Mesenteric fat pad (tissue), 1 donor: ENCODE results near the gene INCENP. TPM values are rescaled to one million over a fixed set of nuclear protein-coding genes. Genes with fewer than 3 reads are reported as not detected.

Experiments
- DNase-seq: peaks from one replicate; pipeline ENCODE4 v3.0.0-alpha.2; 2020; ENCODE audit warnings: low spot score
- total RNA-seq: library from RNA; stranded (reverse); fragmentation: NEBNext Ultra II Directional; extraction: Animal tissue kit (Norgen Biotek cat#: 25700); gene quantifications from one replicate; pipeline ENCODE4 v1.2.1, GENCODE V29; 2021
- donor health status: DM: yes; HTN: yes; CAD: no.

The INCENP gene
- total RNA-seq, 1 donor from 2014 or later, result 14.7 TPM

DNA sequence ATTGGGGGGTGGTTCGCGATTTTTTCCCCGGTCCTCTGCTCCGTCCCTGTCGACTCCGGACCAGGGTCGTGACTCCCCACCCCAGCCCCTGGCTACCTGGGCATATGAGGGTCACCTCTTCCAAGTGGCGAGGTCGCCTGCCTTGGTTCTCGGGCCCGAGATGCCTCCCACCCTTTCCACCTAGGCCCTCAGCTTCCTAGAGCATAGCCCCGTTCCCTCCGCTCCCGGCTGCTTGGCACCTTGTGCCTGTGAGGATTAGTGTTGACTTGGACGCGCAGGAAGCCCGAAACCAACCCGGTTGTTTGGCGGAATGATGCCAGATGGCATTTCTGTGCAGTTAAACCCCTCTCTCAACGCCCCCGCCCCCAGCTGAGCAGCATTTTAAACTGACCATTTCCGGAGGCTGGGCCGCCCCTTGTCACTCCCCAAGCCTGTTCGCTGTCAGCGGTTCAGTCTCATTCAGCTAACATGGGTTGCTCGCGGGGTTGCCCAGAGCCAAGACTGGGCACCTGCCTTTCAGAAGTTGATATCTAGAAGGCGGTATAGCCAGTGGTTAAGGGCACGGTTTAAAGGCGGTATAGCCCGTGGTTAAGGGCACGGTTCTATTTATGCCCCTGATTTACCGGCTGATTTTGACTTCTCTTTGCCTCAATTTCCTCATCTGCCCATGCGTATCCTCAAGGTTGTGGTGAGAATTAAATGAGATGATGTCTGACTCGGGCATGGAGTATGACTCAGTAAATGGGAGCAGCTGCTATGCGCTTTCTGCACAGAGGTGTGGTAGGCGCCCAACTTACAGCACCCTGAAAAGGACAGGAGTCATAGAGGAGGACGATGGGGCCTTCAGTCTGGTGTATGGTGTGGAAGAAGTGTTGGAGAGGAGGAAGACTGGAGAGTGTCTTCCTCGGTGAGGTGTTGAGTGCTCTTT lies 639 bp downstream of the INCENP start:
- no peak for DNase-seq

DNA sequence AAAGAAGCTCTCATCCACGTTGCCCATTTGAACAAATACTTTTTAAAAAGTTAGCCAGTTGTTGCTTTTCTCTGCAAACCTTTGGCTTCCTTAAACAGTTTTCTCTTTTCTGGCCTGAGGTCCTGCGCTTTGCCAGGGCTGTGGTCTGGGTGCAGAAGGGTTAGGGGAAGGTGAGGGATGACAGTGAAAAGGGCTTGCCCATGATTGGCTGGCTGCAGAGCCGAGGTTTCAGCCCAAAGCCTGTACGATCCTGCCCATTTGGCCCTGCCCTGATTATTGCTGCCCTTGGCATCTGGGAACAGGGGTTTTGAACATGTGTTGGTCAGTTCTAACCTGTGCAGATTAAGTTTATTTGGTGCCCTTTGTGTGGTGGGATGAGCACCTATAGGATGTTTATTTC lies 1.5 kb downstream of the INCENP start:
- DNase-seq, result no peak

DNA sequence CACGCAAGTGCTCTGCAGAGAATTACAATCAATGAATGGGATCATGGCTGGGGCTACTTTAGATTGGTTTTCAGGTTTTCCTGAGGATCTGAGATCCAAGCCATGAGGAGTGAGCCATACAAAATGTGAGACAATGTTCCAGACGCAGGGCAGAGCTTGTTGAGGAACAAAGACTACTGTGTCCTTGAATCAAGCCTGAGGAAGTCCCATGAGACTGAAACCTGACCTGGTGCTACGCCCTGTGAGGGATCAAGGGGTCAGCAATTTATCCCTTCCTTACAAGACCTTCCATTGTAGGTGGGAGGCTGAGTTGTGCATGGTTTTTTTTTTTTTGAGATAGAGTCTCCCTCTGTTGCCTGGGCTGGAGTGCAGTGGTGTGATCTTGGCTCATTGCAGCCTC lies 2.1 kb downstream of the INCENP start:
- DNase-seq, result no peak

DNA sequence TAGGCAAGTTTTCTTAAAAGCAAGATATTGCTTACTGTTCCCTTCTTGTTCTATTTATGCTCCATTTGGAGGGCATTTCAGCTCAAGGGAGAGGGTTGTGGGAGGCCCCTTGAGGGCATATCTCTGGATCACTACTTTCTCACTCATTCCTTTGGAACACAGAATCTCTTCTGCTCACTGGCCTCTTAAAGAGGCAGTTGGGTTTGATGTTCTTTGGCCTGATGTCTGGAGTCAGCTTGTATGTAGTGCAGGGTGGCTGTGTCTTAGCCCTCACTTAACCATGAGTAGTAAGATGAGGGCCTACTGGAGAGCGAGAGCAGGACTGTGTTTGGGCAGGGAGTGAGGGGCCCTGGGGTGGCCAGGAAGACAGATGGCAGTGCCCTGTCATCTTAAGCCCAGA lies 3.6 kb downstream of the INCENP start:
- DNase-seq, result peak; percentile 35

DNA sequence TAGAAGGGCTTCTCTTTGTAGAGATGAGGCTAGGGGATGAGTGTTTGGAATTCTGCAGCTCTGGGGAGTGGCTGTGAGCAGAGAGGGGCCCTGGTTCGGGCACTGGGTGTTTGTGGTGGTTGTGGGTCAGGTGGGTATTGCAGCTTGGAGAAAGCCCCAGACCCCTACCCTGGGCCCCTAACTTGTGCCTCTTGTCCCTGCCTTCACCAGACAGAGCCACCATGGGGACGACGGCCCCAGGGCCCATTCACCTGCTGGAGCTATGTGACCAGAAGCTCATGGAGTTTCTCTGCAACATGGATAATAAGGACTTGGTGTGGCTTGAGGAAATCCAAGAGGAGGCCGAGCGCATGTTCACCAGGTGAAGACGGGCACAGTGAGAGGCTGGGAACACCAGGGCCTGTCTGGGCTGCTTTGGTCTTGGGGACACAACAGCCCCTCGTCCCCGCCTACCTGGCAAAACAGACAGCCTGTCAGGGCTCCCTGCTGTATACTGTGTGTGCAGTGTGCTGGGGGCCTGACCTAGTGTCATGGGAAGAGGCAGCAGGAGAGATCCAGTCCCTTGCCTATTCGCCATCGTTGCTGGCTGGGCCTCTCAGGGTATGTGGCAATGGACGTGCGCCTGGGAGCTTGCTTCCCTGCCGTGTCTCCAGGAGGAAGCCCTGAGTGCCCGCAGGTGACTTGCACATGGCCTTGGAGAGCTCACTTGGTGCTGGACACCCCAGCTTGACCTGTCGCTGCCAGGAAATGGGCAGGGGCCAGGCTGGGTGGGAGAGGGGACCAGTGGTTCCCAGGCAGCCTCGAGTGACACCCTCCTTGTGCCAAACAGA lies 4.3 kb downstream of the INCENP start:
- DNase-seq, result peak; percentile 45

DNA sequence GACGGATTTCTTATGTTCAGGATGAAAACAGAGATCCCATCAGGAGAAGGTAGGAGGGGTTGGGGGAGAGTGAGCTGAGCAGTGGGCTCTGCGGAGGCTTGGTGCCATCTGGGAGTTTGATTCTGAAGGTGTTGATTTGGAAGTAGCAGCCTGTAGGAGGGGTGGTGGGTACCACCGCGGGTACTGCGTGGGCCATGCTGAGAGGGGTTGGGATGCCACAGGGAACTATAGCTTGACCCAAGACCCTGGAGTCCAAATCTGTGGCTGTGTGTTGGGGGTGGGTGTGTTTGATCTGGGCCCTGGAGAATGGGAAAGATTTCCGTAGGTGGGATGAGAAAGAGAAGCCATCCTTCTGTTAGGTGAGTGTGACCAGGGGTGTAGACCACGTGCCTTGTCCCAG lies 5.0 kb downstream of the INCENP start:
- peak; percentile 35 for DNase-seq

DNA sequence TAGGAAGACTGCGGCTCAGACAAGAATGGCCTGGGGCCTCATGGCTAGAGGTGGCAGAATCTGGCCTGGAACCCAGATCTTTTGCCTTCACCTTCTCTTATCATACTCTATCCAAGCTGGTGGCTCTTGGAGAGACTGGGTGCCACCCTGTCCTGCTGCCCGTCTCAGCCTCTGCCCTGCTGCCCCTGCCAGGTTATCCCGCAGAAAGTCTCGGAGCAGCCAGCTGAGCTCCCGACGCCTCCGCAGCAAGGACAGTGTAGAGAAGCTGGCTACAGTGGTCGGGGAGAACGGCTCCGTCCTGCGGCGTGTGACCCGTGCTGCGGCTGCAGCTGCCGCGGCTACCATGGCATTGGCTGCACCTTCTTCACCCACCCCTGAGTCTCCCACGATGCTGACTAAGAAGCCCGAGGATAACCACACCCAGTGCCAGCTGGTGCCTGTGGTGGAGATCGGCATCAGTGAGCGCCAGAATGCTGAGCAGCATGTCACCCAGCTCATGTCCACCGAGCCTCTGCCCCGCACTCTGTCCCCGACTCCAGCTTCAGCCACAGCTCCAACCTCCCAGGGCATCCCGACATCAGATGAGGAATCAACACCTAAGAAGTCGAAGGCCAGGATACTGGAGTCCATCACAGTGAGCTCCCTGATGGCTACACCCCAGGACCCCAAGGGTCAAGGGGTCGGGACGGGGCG lies 5.9 kb downstream of the INCENP start:
- DNase-seq, result peak; percentile 82

DNA sequence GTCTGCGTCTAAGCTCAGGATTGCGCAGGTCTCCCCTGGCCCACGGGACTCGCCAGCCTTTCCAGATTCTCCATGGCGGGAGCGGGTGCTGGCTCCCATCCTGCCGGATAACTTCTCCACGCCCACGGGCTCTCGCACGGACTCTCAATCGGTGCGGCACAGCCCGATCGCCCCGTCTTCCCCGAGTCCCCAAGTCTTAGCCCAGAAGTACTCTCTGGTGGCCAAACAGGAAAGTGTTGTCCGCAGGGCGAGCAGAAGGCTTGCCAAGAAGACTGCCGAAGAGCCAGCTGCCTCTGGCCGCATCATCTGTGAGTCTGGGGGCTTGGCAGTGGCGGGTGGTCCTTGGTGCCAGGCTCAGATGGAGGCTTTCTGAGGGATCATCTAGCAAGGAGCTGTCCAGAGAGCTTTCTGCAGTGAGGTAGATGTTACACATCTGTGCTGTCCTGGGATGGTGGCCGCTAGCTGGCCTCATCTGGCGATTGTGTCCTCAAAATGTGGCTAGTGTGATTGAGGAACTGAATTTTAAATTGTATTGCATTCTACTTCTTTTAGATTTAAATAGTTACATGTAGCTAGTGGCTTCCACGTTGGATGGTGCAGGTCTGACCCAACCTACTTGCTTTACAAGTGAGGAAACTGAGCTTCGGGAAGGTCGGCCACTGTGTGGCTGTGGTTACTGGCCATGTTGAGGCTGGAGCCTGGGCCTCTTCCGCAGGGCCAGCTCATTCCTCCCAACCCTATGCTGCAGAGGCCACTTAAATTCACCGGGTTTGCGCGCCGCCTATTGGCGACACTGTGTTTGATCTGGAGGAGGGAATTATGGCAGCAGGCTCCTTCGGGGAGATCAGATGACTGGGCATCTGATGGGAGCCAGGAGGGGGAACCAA lies 6.7 kb downstream of the INCENP start:
- peak; percentile 81 for DNase-seq

DNA sequence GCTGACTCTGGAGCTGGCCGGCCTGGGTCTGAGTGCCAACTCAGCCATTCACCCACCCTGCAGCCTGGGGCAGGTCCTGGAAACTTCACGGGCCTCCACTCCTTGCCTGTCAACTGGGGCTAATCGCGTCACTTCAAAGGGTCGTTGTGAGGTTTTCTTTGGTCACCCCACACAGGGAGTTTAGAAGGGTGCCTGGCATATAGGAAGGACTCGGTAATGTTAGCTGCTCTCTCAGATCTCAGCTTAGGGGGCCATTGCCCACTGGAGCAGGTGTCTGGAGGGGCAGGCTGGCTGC lies 7.3 kb downstream of the INCENP start:
- DNase-seq, result peak; percentile 69

DNA sequence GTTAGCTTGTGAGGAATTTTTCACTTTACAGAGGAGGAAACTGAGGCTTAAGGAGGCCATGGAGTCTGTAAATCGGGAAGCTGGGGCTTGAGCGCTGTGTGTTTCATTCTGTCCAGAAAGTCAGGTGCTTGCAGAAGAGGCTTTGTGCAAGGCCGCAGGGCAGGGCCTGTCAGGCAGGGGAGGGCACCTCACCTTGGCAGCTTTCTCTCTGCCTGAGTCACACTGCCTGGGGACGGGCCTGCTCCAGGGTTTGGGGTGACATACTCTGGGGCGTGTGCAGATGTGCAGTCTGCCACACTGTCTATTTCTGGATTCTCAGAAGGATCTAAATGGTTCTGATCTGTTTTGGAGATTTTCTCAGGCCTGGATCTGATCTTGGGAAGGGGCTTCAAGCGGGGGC lies 8.4 kb downstream of the INCENP start:
- peak; percentile 60 for DNase-seq

DNA sequence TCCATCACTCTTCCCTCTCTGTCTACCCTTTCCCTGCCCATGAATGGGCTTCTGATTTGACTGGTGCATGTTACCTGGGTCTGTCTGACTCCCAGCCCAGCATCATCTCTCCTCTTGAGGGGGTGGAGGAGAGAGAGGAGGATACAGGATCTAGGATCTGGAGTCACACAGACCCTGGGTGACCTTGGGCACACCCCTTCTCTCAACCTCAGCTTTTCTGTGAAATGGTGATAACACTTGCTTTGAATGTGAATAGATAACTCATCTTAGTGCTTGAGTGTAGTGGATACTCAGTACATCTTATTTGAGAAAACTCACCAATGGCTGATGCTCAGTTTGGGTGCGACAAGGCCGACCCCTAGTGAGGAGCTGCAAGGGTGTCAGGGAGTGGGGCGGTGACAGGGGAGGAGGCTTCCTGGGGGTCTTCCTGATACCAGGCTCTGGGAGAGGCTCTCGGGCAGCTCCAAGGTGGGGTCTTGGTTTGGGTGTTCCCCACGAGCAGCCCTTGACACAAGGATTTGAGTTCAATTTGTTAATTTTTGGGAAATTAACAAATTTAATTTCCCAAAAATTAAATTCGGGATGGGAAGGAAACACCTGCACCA lies 9.0 kb downstream of the INCENP start:
- DNase-seq, result peak; percentile 51

DNA sequence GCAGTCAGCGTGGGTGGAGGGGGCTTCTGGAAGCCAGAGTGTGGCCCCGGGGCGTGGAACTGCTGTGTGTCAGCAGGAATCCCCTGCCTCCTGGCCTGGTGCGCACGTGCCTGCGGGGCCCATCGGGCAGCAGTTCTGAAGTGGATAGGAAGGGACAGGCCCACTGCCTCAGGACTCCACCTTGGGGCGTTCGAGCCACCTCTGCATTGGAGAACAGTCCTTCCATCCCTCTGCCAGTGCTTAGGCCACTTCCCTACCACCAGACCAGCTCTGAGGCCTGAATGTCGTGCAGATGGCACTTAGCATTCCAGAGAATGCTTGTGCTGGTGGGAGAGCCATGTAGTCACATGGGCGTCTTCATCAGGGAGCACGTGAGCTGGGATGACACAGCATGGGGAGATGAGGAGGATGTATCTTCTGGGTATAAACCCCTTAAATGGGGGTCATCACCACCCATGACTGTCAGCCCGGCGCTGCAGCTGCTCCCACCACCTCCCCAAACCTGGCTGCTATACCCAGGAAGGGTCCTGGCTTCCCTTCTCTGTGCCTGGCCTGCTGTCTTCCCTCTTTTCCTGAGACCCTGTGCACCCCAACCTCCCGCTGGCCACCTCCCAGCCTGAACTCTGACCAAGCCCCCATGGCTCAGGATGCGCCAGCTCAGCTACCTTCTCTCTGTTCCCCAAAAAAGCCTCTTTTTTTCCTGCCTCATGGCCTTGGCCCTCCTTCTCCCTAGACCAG lies 9.7 kb downstream of the INCENP start:
- DNase-seq, result peak; percentile 51

DNA sequence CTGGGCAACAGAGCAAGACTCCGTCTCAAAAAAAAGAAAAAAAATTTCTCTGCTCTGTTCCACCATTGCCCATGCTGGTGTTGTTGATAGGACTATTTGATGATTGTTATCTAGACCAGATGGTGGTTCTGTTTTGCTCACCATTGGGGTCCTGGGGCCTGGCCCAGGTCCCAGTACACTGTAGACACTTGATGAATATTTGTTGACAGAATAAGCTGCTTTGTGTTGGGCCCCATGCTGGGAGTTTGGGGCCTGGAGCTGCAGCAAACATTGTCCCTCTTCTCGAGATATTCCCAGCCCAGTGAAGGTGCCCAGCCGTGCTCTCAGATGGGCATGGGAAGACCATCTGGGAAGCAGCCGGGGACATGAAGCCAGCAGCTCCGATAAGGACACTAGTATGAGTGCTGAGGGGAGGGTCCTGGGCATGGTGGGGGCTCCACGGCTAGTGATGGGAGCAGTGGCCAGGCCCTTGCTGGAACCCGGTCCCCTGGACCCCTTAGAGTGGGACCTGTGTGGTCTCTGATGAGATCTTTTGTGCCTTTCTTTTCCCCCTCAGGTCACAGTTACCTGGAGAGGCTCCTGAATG lies 13.6 kb downstream of the INCENP start:
- DNase-seq, result peak; percentile 49

DNA sequence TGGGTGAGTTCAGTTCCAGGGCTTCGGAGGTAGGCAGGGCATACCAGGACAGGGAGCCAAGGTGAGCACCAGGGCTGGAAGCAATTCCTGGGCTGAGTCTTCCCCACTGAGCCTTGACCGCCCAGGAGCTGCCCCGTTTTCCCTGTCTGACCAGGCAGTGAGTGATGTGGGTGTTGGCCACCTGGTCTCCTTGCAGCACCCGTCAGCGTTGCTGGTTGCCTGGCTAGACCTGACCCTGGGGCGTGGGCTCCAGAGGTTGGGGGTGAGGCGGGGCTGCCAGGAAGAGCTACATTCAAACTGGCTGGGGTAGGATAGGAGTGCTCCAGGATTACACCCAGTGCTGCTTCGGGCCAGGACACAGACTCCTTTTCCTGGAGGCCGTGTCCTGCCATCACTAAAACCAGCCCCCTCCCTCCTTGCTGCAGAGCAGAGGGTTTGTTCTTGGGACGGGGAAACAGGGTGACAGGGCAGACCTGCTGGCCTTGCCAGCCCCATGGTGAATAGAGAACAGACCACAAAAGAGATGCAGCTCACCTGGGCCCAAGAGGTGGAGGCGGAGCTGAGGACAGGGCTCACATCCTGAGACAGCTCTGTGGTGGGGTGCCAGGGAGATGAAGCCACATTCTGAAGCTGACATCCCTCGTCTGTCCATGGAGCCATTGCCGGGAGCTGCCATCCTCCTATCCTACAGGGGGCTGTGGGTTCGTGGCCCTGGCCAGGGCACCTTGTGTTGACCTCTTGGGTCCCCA lies 14.2 kb downstream of the INCENP start:
- peak; percentile 77 for DNase-seq

DNA sequence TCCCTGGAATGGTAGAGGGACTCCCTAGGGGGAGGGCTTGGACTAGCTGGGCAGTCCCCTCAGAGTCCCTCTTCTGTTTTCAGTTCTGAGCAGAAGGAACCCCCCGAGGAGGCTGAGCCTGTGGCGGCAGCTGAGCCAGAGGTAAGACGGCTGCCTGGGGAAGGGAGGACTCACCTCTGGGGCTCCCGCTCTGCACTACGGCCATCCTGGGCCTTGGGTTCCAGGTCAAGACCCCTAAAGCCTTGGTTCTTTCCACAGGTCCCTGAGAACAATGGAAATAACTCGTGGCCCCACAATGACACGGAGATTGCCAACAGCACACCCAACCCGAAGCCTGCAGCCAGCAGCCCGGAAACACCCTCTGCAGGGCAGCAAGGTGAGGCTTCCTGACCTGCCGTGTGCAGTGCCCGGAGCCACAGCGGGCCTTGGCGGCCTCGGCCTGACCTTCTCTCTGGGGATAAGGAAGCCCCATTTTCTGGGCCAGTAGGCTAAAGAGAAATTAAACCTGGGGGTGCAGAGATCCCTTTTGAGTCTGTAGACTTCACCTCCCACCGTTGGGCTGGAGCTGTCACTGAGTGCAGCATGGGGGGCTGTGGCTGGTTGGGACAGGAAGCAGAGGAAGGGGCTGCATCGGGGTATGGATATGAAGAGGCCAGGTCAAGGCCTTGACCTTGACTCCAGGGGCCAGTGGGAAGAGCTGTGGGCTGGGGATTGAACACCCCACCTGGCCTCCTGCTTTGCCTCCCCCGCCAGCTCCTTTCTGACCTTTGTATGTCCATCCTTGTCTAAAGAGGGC lies 15.0 kb downstream of the INCENP start:
- DNase-seq, result peak; percentile 73

DNA sequence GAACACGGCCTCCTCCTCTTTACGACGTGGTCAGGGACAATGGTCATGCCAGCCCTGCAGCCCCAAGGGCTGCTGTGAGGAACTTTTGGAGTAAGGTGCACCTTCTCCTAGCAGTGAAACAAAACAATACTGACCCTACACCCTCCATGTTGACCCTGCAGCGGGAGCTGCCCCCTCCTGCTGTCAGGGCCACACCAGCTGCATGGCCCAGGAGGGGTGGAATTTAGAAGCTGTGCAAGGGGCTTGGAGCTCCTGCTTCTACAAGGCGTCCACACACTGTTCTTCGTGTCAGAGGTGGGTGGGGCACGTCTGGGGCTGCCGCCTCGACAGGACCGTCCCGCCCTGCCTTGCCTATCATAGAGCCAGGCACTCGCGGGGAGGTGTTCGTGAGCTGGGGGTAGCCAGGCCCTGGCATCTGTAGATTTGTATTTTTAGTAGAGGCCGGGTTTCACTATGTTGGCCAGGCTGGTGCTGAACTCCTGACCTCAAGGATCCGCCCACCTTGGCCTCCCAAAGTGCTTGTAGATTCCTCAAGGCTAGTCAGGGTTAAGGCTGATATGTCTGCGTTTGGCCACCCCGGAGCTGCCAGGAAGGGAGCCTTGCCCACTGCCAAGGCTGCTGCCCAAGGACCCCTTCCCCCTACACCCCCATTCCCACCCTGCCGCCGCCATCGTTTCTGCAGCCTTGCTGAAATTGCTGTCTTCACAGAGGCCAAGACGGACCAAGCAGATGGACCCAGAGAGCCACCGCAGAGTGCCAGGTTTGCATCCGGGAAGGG lies 15.9 kb downstream of the INCENP start:
- peak; percentile 86 for DNase-seq
